H1 (cell line): ENCODE data around the gene BRMS1L. TPM values are rescaled to one million over a fixed set of nuclear protein-coding genes. Genes with fewer than 3 reads are reported as not detected.

Experiments
- ATF3 ChIP-seq: IDR thresholded peaks from 2 replicates; pipeline ENCODE4 v1.6.1; 2011; ENCODE audit warnings: low read depth, mild to moderate bottlenecking, low read length; ENCODE audit not compliant: insufficient read depth
- BCL11A ChIP-seq, 2 experiments: IDR thresholded peaks; one replicate each; pipeline ENCODE4 v1.6.1; 2011; ENCODE audit warnings: low read depth in 2 of 2, low read length in 2 of 2, mild to moderate bottlenecking in 2 of 2
- FOSL1 ChIP-seq: IDR thresholded peaks from 2 replicates; pipeline ENCODE4 v1.6.1; 2011; ENCODE audit warnings: mild to moderate bottlenecking, low read depth, low read length, moderate library complexity; ENCODE audit not compliant: insufficient read depth
- KDM1A ChIP-seq: fragments of 200-600, 300-600 bp; sonication (generic); IDR thresholded peaks from 2 replicates; pipeline ENCODE4 v1.7.1; 2016; ENCODE audit warnings: mild to moderate bottlenecking, low read length, borderline replicate concordance
- POLR2A ChIP-seq, 2 experiments: IDR thresholded peaks; 1 replicate in 1 of 2; 2 replicates in 1 of 2; pipeline ENCODE4 v1.6.1; 2011; ENCODE audit warnings: low read depth in 2 of 2, low read length in 2 of 2, mild to moderate bottlenecking in 2 of 2; ENCODE audit errors: control extremely low read depth in 1 of 2
- SUZ12 ChIP-seq: fragments of 200-600 bp; sonication (generic); IDR thresholded peaks from 2 replicates; pipeline ENCODE4 v1.6.1; 2012; ENCODE audit warnings: mild to moderate bottlenecking, inconsistent platforms, low read length, moderate library complexity, mixed read lengths
- polyA plus RNA-seq, 7 experiments: library from polyadenylated mRNA; depleted of rRNA in 3 of 7; stranded (reverse) in 5 of 7; unstranded in 2 of 7; fragments of >200 nt in 5 of 7; fragments of 200-250 nt in 2 of 7; gene quantifications; 1 replicate in 5 of 7; 2 replicates in 1 of 7; 4 replicates in 1 of 7; pipeline versions ENCODE4 v1.2.1 to v1.2.3, GENCODE V29; 2011 to 2013; ENCODE audit warnings: missing spikeins in 2 of 7, mixed read lengths in 2 of 7
- total RNA-seq: library from RNA; stranded (reverse); fragmentation: NEBNext Ultra II Directional; extraction: Animal tissue kit (Norgen Biotek cat#: 25700); gene quantifications from 2 replicates; pipeline ENCODE4 v1.2.1, GENCODE V29; 2021
- TF ChIP-seq, protein P1 (sequence below): IDR thresholded peaks from 2 replicates; pipeline ENCODE4 v1.6.1; 2012; ENCODE audit warnings: inconsistent platforms

Gene BRMS1L
- total and polyA plus RNA-seq, 2 of the 8 experiments (the other 6 are each of a cell fraction or from before 2014, with no cell fraction given): 4.4 to 10.9 TPM

DNA sequence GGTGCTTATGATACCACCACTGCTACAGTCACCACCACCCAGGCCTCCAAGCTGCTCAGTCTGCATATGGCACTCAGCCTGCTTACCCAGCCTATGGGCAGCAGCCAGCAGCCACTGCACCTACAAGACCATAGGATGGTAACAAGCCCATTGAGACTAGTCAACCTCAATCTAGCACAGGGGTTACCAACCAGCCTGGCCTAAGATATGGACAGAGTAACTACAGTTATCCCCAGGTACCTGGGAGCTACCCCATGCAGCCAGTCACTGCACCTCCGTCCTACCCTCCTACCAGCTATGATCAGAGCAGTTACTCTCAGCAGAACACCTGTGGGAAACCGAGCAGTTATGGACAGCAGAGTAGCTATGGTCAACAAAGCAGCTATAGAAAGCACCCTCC is 55.1 kb downstream of the BRMS1L start (continued):
- no peak for TF ChIP-seq ATF3
- no peak for TF ChIP-seq SUZ12
- TF ChIP-seq FOSL1: no peak
- TF ChIP-seq POLR2A (IDR thresholded peaks at IDR 0.05; ENCODE audit: control extremely low read depth in 1 of 2, low read depth in 2 of 2, low read length in 2 of 2): no peak
- no peak for TF ChIP-seq KDM1A
- TF ChIP-seq BCL11A (IDR thresholded peaks at IDR 0.05; ENCODE audit: low read depth in 2 of 2, low read length in 2 of 2): no peak
- TF ChIP-seq, protein P1, sequence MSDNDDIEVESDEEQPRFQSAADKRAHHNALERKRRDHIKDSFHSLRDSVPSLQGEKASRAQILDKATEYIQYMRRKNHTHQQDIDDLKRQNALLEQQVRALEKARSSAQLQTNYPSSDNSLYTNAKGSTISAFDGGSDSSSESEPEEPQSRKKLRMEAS: no peak
